Transverse colon (tissue), 4 donors: ENCODE results near the gene ENGASE. TPM values are rescaled to one million over a fixed set of nuclear protein-coding genes. Genes with fewer than 3 reads are reported as not detected.

ENCODE experiments used
- DNase-seq: peaks from one replicate; pipeline ENCODE4 v3.0.0-alpha.2; 2019
- H3K27ac ChIP-seq, 4 donors: fragments of 200-600 bp; sonication (generic); 2 replicates each; pipeline ENCODE4 v1.5.1; 2016 to 2018; ENCODE audit warnings: inconsistent platforms in 4 of 4
- H3K27me3 ChIP-seq: fragments of 200-600 bp; sonication (generic); 2 replicates; pipeline ENCODE4 v1.5.1; 2017; ENCODE audit warnings: inconsistent platforms
- H3K36me3 ChIP-seq, 4 donors: fragments of 200-600 bp; sonication (generic); 2 replicates each; pipeline ENCODE4 v1.5.1; 2017 to 2019; ENCODE audit warnings: inconsistent platforms in 4 of 4
- H3K4me1 ChIP-seq, 4 donors: fragments of 200-600 bp; sonication (generic); 2 replicates each; pipeline ENCODE4 v1.5.1; 2017 to 2020; ENCODE audit warnings: inconsistent platforms in 4 of 4
- H3K4me3 ChIP-seq, 4 donors: fragments of 200-600 bp; sonication (generic); 1 replicate in 1 of 4; 2 replicates in 3 of 4; pipeline versions ENCODE4 v1.5.1 to v1.6.1; 2017 to 2019; ENCODE audit warnings: inconsistent platforms in 4 of 4
- H3K9me3 ChIP-seq, 2 donors: fragments of 200-600 bp; sonication (generic); 2 replicates each; pipeline ENCODE4 v1.5.1; 2017 to 2019; ENCODE audit warnings: inconsistent platforms in 2 of 2
- EP300 ChIP-seq: sonication (generic); formaldehyde crosslinking; IDR thresholded peaks from one replicate; pipeline ENCODE4 v1.6.1; 2017; ENCODE audit warnings: antibody characterized with exemption, low read depth
- POLR2A ChIP-seq: fragments of 450-650 bp; IDR thresholded peaks from one replicate; pipeline ENCODE4 v1.6.1; 2016; ENCODE audit warnings: antibody characterized with exemption, mild to moderate bottlenecking, moderate library complexity
- POLR2AphosphoS5 ChIP-seq, 3 donors: sonication (generic); formaldehyde crosslinking; IDR thresholded peaks; one replicate each; pipeline ENCODE4 v1.6.1; 2016; ENCODE audit warnings: antibody characterized with exemption in 3 of 3
- WGBS, 2 donors: methylation state at CpG; one replicate each; pipeline ENCODE4 v1.1.5; 2018; ENCODE audit warnings: low coverage in 1 of 2; 5-methylcytosine and 5-hydroxymethylcytosine counted together
- in situ Hi-C, 4 donors: fragments of 200-750 bp; cut with MboI; loops; one replicate each; pipeline versions ENCODE4 v1.15.0 to v1.15.1; 2017; ENCODE audit warnings: low sequenced_read_pairs in 3 of 4, low pct_ligation_motif_present in 1 of 4, low pct_unique_long_range_greater_than_20kb in 1 of 4
- intact Hi-C: fragments of 100-400 bp; cut with DNase I; formaldehyde crosslinking; loops from one replicate; pipeline ENCODE4 v1.15.1; 2023; ENCODE audit warnings: low total_unique reads
- total RNA-seq, 4 donors: library from RNA; depleted of rRNA; stranded (reverse); fragments of >200 nt; gene quantifications; one replicate each; pipeline ENCODE4 v1.1.0, GENCODE V29; 2016
- TF ChIP-seq, protein P1 (sequence below), 5 experiments: fragments of 200-600 bp in 3 of 5; fragments of 450-650 bp in 2 of 5; sonication (generic) in 3 of 5; IDR thresholded peaks; 1 replicate in 2 of 5; 2 replicates in 3 of 5; pipeline ENCODE4 v1.5.1; 2016 to 2017; ENCODE audit warnings: antibody characterized with exemption in 5 of 5, inconsistent platforms in 3 of 5, mild to moderate bottlenecking in 2 of 5, moderate library complexity in 1 of 5

The ENGASE gene
- total RNA-seq, 4 donors from 2014 or later, result 74.7 to 335 (median 121) TPM

DNA sequence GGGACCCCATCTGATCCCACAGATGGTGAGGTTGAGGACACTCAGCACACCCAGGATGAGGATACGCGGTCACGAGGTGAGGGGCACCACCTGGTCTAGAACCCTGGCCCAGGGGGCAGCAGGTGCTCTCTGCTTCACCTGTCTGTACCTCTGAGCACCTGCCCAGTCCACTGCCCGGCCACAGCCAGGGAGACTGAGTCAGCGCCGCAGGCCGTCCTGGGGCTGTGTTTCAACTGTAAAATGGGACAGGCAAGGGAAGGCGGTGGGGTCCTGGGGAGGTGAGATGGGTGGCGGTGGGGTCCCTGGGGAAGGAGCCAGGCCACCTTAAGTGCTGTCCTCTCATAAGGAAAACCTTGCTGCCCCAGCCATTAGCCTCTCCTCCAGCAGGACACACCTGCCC is 60.4 kb downstream of the ENGASE start:
- WGBS, 2 donors, result 88% methylated on average over 9 of the region's 9 CpGs; no CpG with 5 or more reads in 1 of the 2 donors
- H3K9me3 ChIP-seq, result no peaks in the 10 kb centered on the region
- peaks cover 20% of the 10 kb centered on the region for H3K27me3 ChIP-seq
- H3K27ac ChIP-seq, result no peak overlapping the region
- no peak overlapping the region for H3K4me3 ChIP-seq
- intact Hi-C loops, result no loop called here
- TF ChIP-seq POLR2AphosphoS5 (IDR thresholded peaks at IDR 0.05) (no peak), POLR2A (no peak), EP300 (no peak)
- TF ChIP-seq, protein P1, sequence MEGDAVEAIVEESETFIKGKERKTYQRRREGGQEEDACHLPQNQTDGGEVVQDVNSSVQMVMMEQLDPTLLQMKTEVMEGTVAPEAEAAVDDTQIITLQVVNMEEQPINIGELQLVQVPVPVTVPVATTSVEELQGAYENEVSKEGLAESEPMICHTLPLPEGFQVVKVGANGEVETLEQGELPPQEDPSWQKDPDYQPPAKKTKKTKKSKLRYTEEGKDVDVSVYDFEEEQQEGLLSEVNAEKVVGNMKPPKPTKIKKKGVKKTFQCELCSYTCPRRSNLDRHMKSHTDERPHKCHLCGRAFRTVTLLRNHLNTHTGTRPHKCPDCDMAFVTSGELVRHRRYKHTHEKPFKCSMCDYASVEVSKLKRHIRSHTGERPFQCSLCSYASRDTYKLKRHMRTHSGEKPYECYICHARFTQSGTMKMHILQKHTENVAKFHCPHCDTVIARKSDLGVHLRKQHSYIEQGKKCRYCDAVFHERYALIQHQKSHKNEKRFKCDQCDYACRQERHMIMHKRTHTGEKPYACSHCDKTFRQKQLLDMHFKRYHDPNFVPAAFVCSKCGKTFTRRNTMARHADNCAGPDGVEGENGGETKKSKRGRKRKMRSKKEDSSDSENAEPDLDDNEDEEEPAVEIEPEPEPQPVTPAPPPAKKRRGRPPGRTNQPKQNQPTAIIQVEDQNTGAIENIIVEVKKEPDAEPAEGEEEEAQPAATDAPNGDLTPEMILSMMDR (IDR thresholded peaks at IDR 0.05), result no peak
- in situ Hi-C loops, result no loop called here
- DNase-seq, result no peak
- no peaks in the 10 kb centered on the region for H3K36me3 ChIP-seq
- H3K4me1 ChIP-seq, result no peaks in the 10 kb centered on the region

DNA sequence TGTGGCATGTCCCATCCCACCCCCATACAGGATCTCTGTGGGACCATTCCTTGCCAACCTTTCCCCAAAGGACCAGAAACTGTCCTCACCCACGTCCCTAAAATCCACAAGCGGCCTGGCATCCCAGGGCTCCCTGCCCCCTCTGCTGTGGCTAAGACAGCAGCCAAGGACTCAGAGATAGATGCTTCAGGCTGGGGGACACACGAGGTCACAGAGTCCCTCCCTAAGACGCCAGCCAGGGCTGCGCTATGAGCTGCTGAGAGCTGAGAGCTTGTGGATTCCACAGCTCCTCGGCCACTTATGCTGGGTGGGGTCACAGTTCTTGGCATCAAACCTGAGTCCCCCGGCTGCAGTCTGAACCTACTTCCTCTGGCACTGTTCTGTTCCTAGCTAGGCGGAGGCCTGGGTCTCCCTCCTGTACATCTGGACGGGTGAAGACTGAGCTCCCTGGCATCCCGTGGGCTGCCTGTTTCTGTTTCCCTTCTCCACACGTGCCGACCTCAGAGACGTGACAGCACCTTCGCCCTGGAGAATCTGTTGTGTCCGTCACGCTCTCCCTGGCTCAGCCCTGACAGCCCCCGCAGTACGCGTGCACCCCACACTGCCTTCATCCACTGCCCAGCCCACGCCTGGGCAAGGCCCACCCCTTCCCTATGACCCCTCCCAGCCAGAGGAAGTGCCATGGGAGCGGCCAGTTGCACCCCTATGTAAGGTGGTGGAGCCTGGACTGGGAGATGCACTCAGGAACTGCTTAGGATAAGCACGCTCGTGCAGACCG is 61.2 kb downstream of the ENGASE start:
- no peak for DNase-seq
- in situ Hi-C loops, result no loop called here
- Histone ChIP-seq H3K27me3 (peaks cover 27% of the 10 kb centered on the region), H3K9me3 (no peaks in the 10 kb centered on the region), H3K4me3 (no peak overlapping the region), H3K4me1 (no peaks in the 10 kb centered on the region), H3K36me3 (no peaks in the 10 kb centered on the region), H3K27ac (no peak overlapping the region)
- TF ChIP-seq POLR2AphosphoS5 (IDR thresholded peaks at IDR 0.05) (no peak), POLR2A (no peak), EP300 (no peak)
- TF ChIP-seq, protein P1 (IDR thresholded peaks at IDR 0.05), result no peak
- WGBS, 2 donors, result 47% methylated on average over 24 of the region's 24 CpGs; no CpG with 5 or more reads in 1 of the 2 donors
- intact Hi-C loops, result no loop called here

Other genes with a start within 250 kb of the ENGASE start
- 10 to 100 TPM; 28.5 to 96.5 (median 63.5) TPM for gene USP36, start 234.0 kb upstream of the ENGASE start, total RNA-seq
- 1 to 10 TPM; 1.8 to 3.0 (median 2.5) TPM for gene CEP295NL, start 171.6 kb upstream of the ENGASE start, total RNA-seq
- 10 to 100 TPM; 32.2 to 70.7 (median 54.6) TPM for gene TIMP2, start 149.4 kb upstream of the ENGASE start, total RNA-seq
- gene LGALS3BP, start 94.9 kb upstream of the ENGASE start, total RNA-seq, result 1,000 to 10,000 TPM in 2 of 4 donors, 100 to 1,000 TPM in 2; 796 to 1,440 (median 1,077) TPM
- gene CANT1, start 65.1 kb upstream of the ENGASE start, total RNA-seq, result 100 to 1,000 TPM in 3 of 4 donors, 10 to 100 TPM in 1; 89.4 to 231 (median 138) TPM
- 10 to 100 TPM in 2 of 4 donors, 1 to 10 TPM in 2; 5.4 to 35.5 (median 12.0) TPM for gene C1QTNF1, start 50.7 kb upstream of the ENGASE start, total RNA-seq